ENCODE results near the gene VAC14. TPM values are rescaled to one million over a fixed set of nuclear protein-coding genes. Genes with fewer than 3 reads are reported as not detected.

The VAC14 gene
- polyA plus RNA-seq, 3 donors: 20.7 to 49.4 (median 31.1) TPM

- H3K27me3 Mint-ChIP-seq (ENCODE audit: low read depth in 3 of 3): peaks cover 0 to 2% (median 0%) of the 10 kb centered on the region in 3 donors
- no peak overlapping the region for H3K4me2 ChIP-seq (replicated peaks; ENCODE audit: extremely low read depth, low read length, poor library complexity, severe bottlenecking)
- peaks cover 85 to 93% of the 10 kb centered on the region in 2 donors for H3K36me3 ChIP-seq (replicated peaks in 1 of 2; ENCODE audit: control insufficient read depth in 1 of 2, insufficient read depth in 2 of 2, low read length in 2 of 2)
- H3K4me1 Mint-ChIP-seq: no peaks in the 10 kb centered on the region
- H3K9me3 Mint-ChIP-seq: no peaks in the 10 kb centered on the region
- no peaks in the 10 kb centered on the region for H3K27me3 ChIP-seq (ENCODE audit: control insufficient read depth in 2 of 2, insufficient read depth in 2 of 2, low read length in 2 of 2)
- no peak overlapping the region for H3K4me3 Mint-ChIP-seq
- H3K27ac ChIP-seq (ENCODE audit: low read depth in 1 of 2, low read length in 2 of 2): no peak overlapping the region
- H3K4me3 ChIP-seq (replicated peaks in 1 of 3; ENCODE audit: low read depth in 2 of 3, low read length in 3 of 3): no peak overlapping the region
- peak; percentile 90 for TF ChIP-seq CTCF (IDR thresholded peaks at IDR 0.05)
- intact Hi-C loops (cut with micrococcal nuclease): no loop called here
- H3K36me3 Mint-ChIP-seq: peaks cover 73 to 83% of the 10 kb centered on the region in 2 donors
- H3K27ac Mint-ChIP-seq: peak overlapping the region in 3 of 7 donors; percentile 15 to 77 (median 43)
- 52% methylated on average over 11 of the region's 15 CpGs for WGBS (ENCODE audit: insufficient coverage)
- H3K79me2 ChIP-seq (ENCODE audit: insufficient read depth, low read length): no peaks in the 10 kb centered on the region
- DNase-seq: peak in 2 of 3 donors; percentile 13 to 21
- H3K9ac ChIP-seq (ENCODE audit: insufficient read depth, low read length, poor library complexity, severe bottlenecking): no peak overlapping the region
- H3K4me1 ChIP-seq (ENCODE audit: control insufficient read depth in 1 of 2, insufficient read depth in 2 of 2, low read length in 2 of 2): no peaks in the 10 kb centered on the region
- H3K9me3 ChIP-seq (replicated peaks in 1 of 2; ENCODE audit: control insufficient read depth in 1 of 2, insufficient read depth in 1 of 2, low read length in 2 of 2): no peaks in the 10 kb centered on the region
- H2AFZ ChIP-seq (ENCODE audit: insufficient read depth, low read depth, low read length, poor library complexity, severe bottlenecking): no peak overlapping the region
- no peaks in the 10 kb centered on the region for H4K20me1 ChIP-seq (ENCODE audit: insufficient read depth, low read length)
These were observed 30.1 kb downstream of the VAC14 start for GRCh38 chr16:70770626-70771552.

- Mint-ChIP-seq H3K4me1 (no peaks in the 10 kb centered on the region), H3K9me3 (no peaks in the 10 kb centered on the region), H3K36me3 (peaks cover 74 to 85% of the 10 kb centered on the region in 2 donors), H3K27ac (peak overlapping the region in 1 of 7 donors; percentile 43), H3K27me3 (ENCODE audit: low read depth in 3 of 3) (peaks cover 0 to 2% (median 0%) of the 10 kb centered on the region in 3 donors), H3K4me3 (no peak overlapping the region)
- DNase-seq: no peak
- H3K36me3 ChIP-seq (replicated peaks in 1 of 2; ENCODE audit: control insufficient read depth in 1 of 2, insufficient read depth in 2 of 2, low read length in 2 of 2): peaks cover 84 to 93% of the 10 kb centered on the region in 2 donors
- H3K4me2 ChIP-seq (replicated peaks; ENCODE audit: extremely low read depth, low read length, poor library complexity, severe bottlenecking): no peak overlapping the region
- H3K4me1 ChIP-seq (ENCODE audit: control insufficient read depth in 1 of 2, insufficient read depth in 2 of 2, low read length in 2 of 2): no peaks in the 10 kb centered on the region
- no peak overlapping the region for H3K9ac ChIP-seq (ENCODE audit: insufficient read depth, low read length, poor library complexity, severe bottlenecking)
- no peaks in the 10 kb centered on the region for H3K9me3 ChIP-seq (replicated peaks in 1 of 2; ENCODE audit: control insufficient read depth in 1 of 2, insufficient read depth in 1 of 2, low read length in 2 of 2)
- no peaks in the 10 kb centered on the region for H4K20me1 ChIP-seq (ENCODE audit: insufficient read depth, low read length)
- WGBS (ENCODE audit: insufficient coverage): 100% methylated on average over 9 of the region's 9 CpGs
- H2AFZ ChIP-seq (ENCODE audit: insufficient read depth, low read depth, low read length, poor library complexity, severe bottlenecking): no peak overlapping the region
- H3K79me2 ChIP-seq (ENCODE audit: insufficient read depth, low read length): no peaks in the 10 kb centered on the region
- no peak for TF ChIP-seq CTCF (IDR thresholded peaks at IDR 0.05)
- intact Hi-C loops (cut with micrococcal nuclease): no loop called here
- H3K27me3 ChIP-seq (ENCODE audit: control insufficient read depth in 2 of 2, insufficient read depth in 2 of 2, low read length in 2 of 2): no peaks in the 10 kb centered on the region
- H3K27ac ChIP-seq (ENCODE audit: low read depth in 1 of 2, low read length in 2 of 2): no peak overlapping the region
- no peak overlapping the region for H3K4me3 ChIP-seq (replicated peaks in 1 of 3; ENCODE audit: low read depth in 2 of 3, low read length in 3 of 3)
These were observed 30.7 kb downstream of the VAC14 start for GRCh38 chr16:70770291-70770625.
